Effector memory CD8-positive, alpha-beta T cell (primary cell): ENCODE data around the gene ANKRD50.

ENCODE experiments used
- ATAC-seq: fragments of 150-1000 bp; cut with Tn5 transposase; replicated peaks from 2 replicates; pipeline ENCODE4 v1.10.0; 2021; ENCODE audit warnings: mild to moderate bottlenecking, moderate library complexity
- DNase-seq, 3 experiments: peaks; one replicate each; pipeline ENCODE4 v3.0.0; 2021
- H3K27ac Mint-ChIP-seq, 2 donors: one replicate each; pipeline ENCODE4 v1.8.0; 2022; ENCODE audit warnings: mild to moderate bottlenecking in 2 of 2, mixed read lengths in 2 of 2, moderate library complexity in 2 of 2
- H3K27me3 Mint-ChIP-seq, 2 donors: one replicate each; pipeline ENCODE4 v1.8.0; 2022; ENCODE audit warnings: mixed read lengths in 2 of 2
- H3K36me3 Mint-ChIP-seq: one replicate; pipeline ENCODE4 v1.8.0; 2022; ENCODE audit warnings: mild to moderate bottlenecking, moderate library complexity, mixed read lengths; ENCODE audit not compliant: insufficient read depth
- H3K4me1 Mint-ChIP-seq, 2 donors: one replicate each; pipeline ENCODE4 v1.8.0; 2022; ENCODE audit warnings: low read depth in 2 of 2, mixed read lengths in 2 of 2
- H3K4me3 Mint-ChIP-seq, 2 donors: one replicate each; pipeline ENCODE4 v1.8.0; 2022; ENCODE audit warnings: mild to moderate bottlenecking in 2 of 2, mixed read lengths in 2 of 2, moderate library complexity in 2 of 2
- H3K9me3 Mint-ChIP-seq, 2 donors: one replicate each; pipeline ENCODE4 v1.8.0; 2022; ENCODE audit warnings: mixed read lengths in 2 of 2
- total RNA-seq, 9 experiments: gene quantifications; one replicate each; lab custom pipeline; 2026; lab: John Stamatoyannopoulos, UW

ANKRD50 gene
- total RNA-seq: 0 to 1.9 (median 0.51) reads per million in 9 experiments

DNA sequence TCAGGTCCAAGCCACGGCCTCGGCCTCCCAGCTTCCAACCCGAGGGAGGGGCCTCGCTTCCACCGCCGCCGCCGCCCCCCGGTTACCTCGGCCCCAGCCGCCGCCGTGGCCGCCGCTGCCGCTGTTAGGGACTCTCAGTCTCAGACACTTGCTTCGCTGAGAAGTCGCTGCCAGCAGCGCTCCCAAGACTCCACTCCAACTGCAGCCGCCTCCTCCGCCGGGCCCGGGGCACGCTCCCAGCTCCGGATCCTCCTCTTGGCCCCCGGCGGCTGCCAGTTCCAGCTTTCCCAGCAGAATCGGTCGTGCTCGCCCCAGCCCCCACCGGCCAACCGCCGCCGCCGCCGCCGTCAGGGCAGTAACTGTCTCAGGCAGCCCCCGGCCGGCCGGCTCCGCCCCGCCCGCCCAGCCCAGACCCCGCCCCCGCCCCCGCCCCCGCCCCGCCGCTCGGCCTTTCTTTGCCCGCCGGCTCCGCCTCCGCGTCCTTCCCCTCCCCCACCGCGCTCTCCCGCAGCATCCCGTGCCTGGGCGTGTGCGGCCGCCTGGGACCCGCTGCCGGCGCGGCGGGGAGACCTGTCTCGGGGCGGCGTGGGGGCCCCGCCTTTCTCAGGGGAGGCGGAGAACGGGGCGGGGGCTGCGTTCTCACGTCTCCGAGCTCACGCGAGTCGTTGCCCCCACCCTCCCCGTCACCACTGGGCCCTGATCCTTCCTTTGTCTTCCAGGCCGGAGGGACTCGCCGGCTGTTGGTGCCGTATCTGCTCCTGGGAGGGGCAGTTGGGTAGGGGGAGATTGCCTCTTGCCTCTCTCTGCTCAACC, at the start of gene ANKRD50:
ANKRD50 (minus strand) TSS at position 361 of the 813 bp plus-strand sequence. CDS start 2,221 bp downstream, outside the sequence.
- Mint-ChIP-seq H3K4me3 (peak within 1 kb of the TSS in 1 of 2 donors; percentile 75), H3K27ac (peak within 1 kb of the TSS in 1 of 2 donors; percentile 75), H3K9me3 (peaks cover 0 to 3% of the 10 kb centered on the region in 2 donors), H3K36me3 (peaks cover 3% of the 10 kb centered on the region), H3K4me1 (peaks cover 4 to 6% of the 10 kb centered on the region in 2 donors), H3K27me3 (peaks cover 5 to 9% of the 10 kb centered on the region in 2 donors)
- ATAC-seq: peak; percentile 74
- DNase-seq: peak; percentile 14 to 46 (median 44)

- Mint-ChIP-seq H3K27me3 (no peaks in the 10 kb centered on the region), H3K9me3 (no peaks in the 10 kb centered on the region), H3K4me1 (no peaks in the 10 kb centered on the region), H3K36me3 (no peaks in the 10 kb centered on the region), H3K27ac (no peak overlapping the region), H3K4me3 (no peak overlapping the region)
- no peak for ATAC-seq
- DNase-seq: no peak
These were observed 44.6 kb upstream of the ANKRD50 start for GRCh38 chr4:124757126-124757525.

DNA sequence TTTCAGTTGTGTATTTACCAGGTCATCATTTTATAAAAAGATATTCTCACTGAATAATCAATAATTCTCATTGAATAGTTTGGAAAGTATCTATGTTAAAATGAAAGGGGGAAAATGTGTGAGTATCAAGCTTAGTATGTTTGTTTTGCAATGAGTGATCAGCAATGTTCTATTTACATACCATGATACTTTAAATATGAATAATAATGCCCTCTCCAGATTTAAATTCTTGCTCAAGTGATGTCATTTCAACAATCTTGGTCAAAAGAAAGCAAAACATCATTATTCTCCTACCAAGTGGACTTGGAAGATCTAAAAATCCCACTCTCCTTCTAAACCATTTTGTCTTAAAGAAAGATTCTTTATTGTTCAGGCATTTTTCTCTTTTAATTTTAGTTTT, 42.1 kb upstream of the ANKRD50 start:
- Mint-ChIP-seq H3K27ac (no peak overlapping the region), H3K9me3 (peaks cover 0 to 2% of the 10 kb centered on the region in 2 donors), H3K4me3 (no peak overlapping the region), H3K36me3 (no peaks in the 10 kb centered on the region), H3K4me1 (no peaks in the 10 kb centered on the region), H3K27me3 (no peaks in the 10 kb centered on the region)
- ATAC-seq (no peak), DNase-seq (no peak)

DNA sequence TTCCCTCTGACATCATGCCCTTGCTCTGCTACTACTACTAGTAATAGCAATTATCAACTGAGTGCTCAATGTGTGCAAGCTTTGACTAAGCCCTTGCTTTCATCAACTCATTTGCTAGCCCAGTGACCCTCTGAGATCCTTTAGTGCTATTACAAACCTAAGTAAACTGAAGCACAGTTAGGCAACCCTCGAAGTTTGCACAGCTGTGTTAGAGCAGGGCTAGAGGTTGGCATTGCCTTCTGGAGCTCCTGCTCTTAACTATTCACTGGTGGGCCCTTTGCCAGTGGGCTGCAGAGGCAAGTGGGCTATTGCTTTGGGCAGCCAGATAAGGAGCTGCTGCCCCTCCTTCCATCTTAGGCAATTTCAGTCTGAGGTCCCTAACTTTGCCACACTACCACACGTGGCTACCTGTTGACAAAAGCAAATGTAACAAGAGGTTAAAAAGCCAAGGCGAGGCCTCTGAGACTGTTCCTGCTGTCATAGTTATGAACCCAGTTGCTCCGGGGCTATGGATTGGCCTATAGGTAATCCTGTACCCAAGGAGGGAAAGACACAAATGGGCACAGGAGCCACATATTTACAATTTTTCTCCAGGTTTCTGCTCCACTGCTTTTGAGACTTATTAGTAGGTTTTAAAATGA, 41.5 kb upstream of the ANKRD50 start:
- ATAC-seq (no peak), DNase-seq (no peak)
- H3K27ac Mint-ChIP-seq: no peak overlapping the region
- H3K36me3 Mint-ChIP-seq: no peaks in the 10 kb centered on the region
- H3K4me3 Mint-ChIP-seq: no peak overlapping the region
- H3K4me1 Mint-ChIP-seq: no peaks in the 10 kb centered on the region
- peaks cover 0 to 2% of the 10 kb centered on the region in 2 donors for H3K9me3 Mint-ChIP-seq
- H3K27me3 Mint-ChIP-seq: no peaks in the 10 kb centered on the region

DNA sequence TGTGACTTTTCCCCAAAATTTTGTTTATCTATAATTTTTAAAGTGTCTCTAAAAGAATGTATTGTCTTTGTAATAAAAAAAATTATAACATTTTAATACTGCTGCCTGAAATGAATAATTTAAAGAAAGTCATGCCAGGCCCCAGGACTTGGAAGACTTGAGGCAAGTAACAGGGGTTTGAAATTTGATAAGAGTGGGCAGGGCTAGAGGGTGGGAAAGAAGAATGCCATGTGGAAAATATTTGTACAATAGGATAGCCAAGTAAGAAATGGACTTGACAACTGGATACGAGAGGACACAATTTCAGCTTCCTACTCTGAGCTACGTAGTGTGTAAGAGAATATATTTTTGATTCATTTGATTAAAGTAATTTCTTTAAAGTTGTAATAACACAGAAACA, 36.9 kb upstream of the ANKRD50 start:
- Mint-ChIP-seq H3K36me3 (no peaks in the 10 kb centered on the region), H3K4me3 (no peak overlapping the region), H3K27ac (no peak overlapping the region), H3K4me1 (no peaks in the 10 kb centered on the region), H3K27me3 (no peaks in the 10 kb centered on the region), H3K9me3 (peaks cover 0 to 2% of the 10 kb centered on the region in 2 donors)
- ATAC-seq: no peak
- DNase-seq: no peak

GRCh38 chr4:124748965-124749364, 36.4 kb upstream of the ANKRD50 start:
- ATAC-seq: no peak
- DNase-seq: no peak
- no peak overlapping the region for H3K27ac Mint-ChIP-seq
- H3K4me1 Mint-ChIP-seq: no peaks in the 10 kb centered on the region
- H3K9me3 Mint-ChIP-seq: peaks cover 0 to 2% of the 10 kb centered on the region in 2 donors
- no peak overlapping the region for H3K4me3 Mint-ChIP-seq
- no peaks in the 10 kb centered on the region for H3K36me3 Mint-ChIP-seq
- no peaks in the 10 kb centered on the region for H3K27me3 Mint-ChIP-seq

GRCh38 chr4:124745985-124746801, 33.7 kb upstream of the ANKRD50 start:
- Mint-ChIP-seq H3K36me3 (no peaks in the 10 kb centered on the region), H3K27ac (no peak overlapping the region), H3K4me3 (no peak overlapping the region), H3K27me3 (no peaks in the 10 kb centered on the region), H3K4me1 (no peaks in the 10 kb centered on the region), H3K9me3 (peaks cover 0 to 4% of the 10 kb centered on the region in 2 donors)
- ATAC-seq (no peak), DNase-seq (no peak)

DNA sequence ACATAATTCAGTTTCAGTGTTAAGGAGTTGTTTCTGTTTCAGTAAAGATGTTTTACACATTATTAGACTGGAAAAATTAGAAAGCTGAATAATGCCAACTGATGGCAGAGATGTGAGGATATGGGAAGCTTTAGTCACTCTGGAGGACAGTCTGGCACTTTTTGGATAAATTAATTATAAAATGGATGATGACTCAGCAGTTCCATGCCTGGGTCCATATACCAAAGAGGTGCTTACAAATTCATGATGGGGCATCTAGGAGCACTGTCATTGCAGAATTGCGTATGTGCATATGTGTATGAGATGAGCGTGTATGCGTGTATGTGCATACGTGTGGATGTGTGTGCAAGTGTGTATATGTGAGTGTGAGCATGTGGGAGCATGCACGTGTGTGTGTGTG, 31.2 kb upstream of the ANKRD50 start:
- Mint-ChIP-seq H3K27me3 (no peaks in the 10 kb centered on the region), H3K27ac (no peak overlapping the region), H3K4me3 (no peak overlapping the region)

GRCh38 chr4:124740501-124740900, 28.0 kb upstream of the ANKRD50 start:
- Mint-ChIP-seq H3K36me3 (no peaks in the 10 kb centered on the region), H3K4me3 (no peak overlapping the region), H3K27ac (no peak overlapping the region), H3K27me3 (no peaks in the 10 kb centered on the region), H3K9me3 (peaks cover 0 to 2% of the 10 kb centered on the region in 2 donors), H3K4me1 (no peaks in the 10 kb centered on the region)
- DNase-seq (no peak), ATAC-seq (no peak)

More for the DNA sequence above, 31.2 kb upstream of the ANKRD50 start:
- Mint-ChIP-seq H3K9me3 (peaks cover 0 to 2% of the 10 kb centered on the region in 2 donors), H3K36me3 (no peaks in the 10 kb centered on the region), H3K4me1 (no peaks in the 10 kb centered on the region)
- DNase-seq: no peak
- ATAC-seq: no peak

GRCh38 chr4:124738994-124739393, 26.5 kb upstream of the ANKRD50 start:
- Mint-ChIP-seq H3K4me1 (no peaks in the 10 kb centered on the region), H3K4me3 (no peak overlapping the region), H3K9me3 (peaks cover 0 to 2% of the 10 kb centered on the region in 2 donors), H3K27me3 (no peaks in the 10 kb centered on the region), H3K27ac (no peak overlapping the region), H3K36me3 (no peaks in the 10 kb centered on the region)
- no peak for ATAC-seq
- DNase-seq: no peak

DNA sequence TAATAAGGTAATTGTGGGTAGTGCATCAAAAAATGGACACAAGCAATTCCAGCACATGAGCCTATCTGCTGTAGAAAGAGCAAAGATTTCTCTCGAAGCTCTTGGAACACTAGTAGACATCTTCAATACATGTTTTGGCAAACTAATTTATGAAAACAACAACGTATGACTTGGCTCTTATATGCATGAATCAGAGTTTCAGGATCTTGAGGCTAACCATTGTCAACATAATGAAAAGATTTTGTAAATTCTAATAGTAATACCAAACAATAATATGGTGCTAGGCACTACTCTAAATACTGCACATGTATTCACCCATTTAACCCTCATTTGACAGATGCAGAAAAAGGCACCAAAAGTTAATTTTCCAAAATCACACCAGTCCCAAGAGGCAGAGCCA, 25.1 kb upstream of the ANKRD50 start:
- no peaks in the 10 kb centered on the region for H3K27me3 Mint-ChIP-seq
- H3K36me3 Mint-ChIP-seq: no peaks in the 10 kb centered on the region
- H3K4me1 Mint-ChIP-seq: no peaks in the 10 kb centered on the region
- DNase-seq (no peak), ATAC-seq (no peak)
- no peak overlapping the region for H3K27ac Mint-ChIP-seq
- H3K4me3 Mint-ChIP-seq: no peak overlapping the region
- H3K9me3 Mint-ChIP-seq: peaks cover 0 to 1% of the 10 kb centered on the region in 2 donors

- H3K4me3 Mint-ChIP-seq: no peak overlapping the region
- no peak for DNase-seq
- H3K4me1 Mint-ChIP-seq: no peaks in the 10 kb centered on the region
- ATAC-seq: no peak
- no peaks in the 10 kb centered on the region for H3K27me3 Mint-ChIP-seq
- peaks cover 0 to 5% of the 10 kb centered on the region in 2 donors for H3K9me3 Mint-ChIP-seq
- no peak overlapping the region for H3K27ac Mint-ChIP-seq
- no peaks in the 10 kb centered on the region for H3K36me3 Mint-ChIP-seq
These were observed 24.0 kb upstream of the ANKRD50 start for GRCh38 chr4:124736526-124736925.

DNA sequence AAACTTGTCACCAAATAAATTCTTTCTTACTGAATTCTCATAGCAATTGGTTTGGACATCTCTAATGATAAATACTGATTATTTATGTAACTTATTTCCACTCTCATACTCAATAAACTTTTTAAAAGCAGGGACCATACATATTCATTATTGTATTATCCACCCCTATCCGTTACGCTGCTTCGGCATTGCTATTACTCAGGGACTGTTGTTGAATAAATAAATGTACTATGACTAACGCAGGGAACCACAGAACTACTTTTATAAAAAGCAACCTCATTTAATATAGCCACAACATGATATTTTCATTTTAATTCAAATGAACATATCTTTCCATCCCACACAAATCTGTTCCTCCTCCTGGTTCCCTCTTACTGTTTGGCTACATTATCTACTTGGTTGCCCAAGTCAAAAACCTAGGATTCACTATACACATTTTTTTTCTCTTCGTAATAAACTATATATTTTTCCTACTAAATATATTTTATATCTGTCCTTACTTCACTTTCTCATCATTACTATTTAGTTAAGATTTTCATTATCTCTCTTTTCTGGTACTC, 14.9 kb upstream of the ANKRD50 start:
- peaks cover 7 to 8% of the 10 kb centered on the region in 2 donors for H3K9me3 Mint-ChIP-seq
- H3K4me3 Mint-ChIP-seq: no peak overlapping the region
- ATAC-seq (no peak), DNase-seq (no peak)
- H3K36me3 Mint-ChIP-seq: no peaks in the 10 kb centered on the region
- no peaks in the 10 kb centered on the region for H3K4me1 Mint-ChIP-seq
- no peak overlapping the region for H3K27ac Mint-ChIP-seq
- no peaks in the 10 kb centered on the region for H3K27me3 Mint-ChIP-seq
